Activated effector memory CD4-positive, alpha-beta T cell treated with anti-CD3 and anti-CD28 coated beads, Interleukin-2, amount 50 U/mL, for 16 hours (primary cell): Measurements from ENCODE around the gene CACNG8.
"Not testable (repeated sequence)": the region's sequence is repeated elsewhere in the genome, so short reads cannot be mapped to it uniquely, and the experiment has no call there.

ENCODE experiments used
- DNase-seq: peaks from one replicate; pipeline ENCODE4 v3.0.0-alpha.2; 2020

Gene CACNG8

GRCh38 chr19:53962887-53963431 is at the start of gene CACNG8:
CACNG8 (plus strand) TSS chr19:53962937.
- DNase-seq = no peak

- no peak for DNase-seq
These were observed 47.7 kb upstream of the CACNG8 start for GRCh38 chr19:53915000-53915399.

GRCh38 chr19:53916004-53916403 is 46.7 kb upstream of the CACNG8 start:
- DNase-seq = no peak

- no peak for DNase-seq
These were observed 45.4 kb upstream of the CACNG8 start for GRCh38 chr19:53917356-53917755.

GRCh38 chr19:53927739-53928138 is 35.0 kb upstream of the CACNG8 start:
- no peak for DNase-seq

GRCh38 chr19:53936029-53936428 is 26.7 kb upstream of the CACNG8 start:
- DNase-seq = no peak

GRCh38 chr19:53942001-53942786 is 20.5 kb upstream of the CACNG8 start:
- no peak for DNase-seq

- DNase-seq = no peak
These were observed 18.3 kb upstream of the CACNG8 start for GRCh38 chr19:53944416-53944815.

GRCh38 chr19:53944933-53945332 is 17.8 kb upstream of the CACNG8 start:
- DNase-seq = no peak

- DNase-seq = no peak
These were observed 17.3 kb upstream of the CACNG8 start for GRCh38 chr19:53945441-53945840.

- no peak for DNase-seq
These were observed 16.7 kb upstream of the CACNG8 start for GRCh38 chr19:53945998-53946397.

GRCh38 chr19:53947624-53948023 is 15.1 kb upstream of the CACNG8 start:
- no peak for DNase-seq

GRCh38 chr19:53948611-53949010 is 14.1 kb upstream of the CACNG8 start:
- not testable (repeated sequence) for DNase-seq

GRCh38 chr19:53951436-53951835 is 11.3 kb upstream of the CACNG8 start:
- DNase-seq = no peak

GRCh38 chr19:53951947-53952346 is 10.8 kb upstream of the CACNG8 start:
- no peak for DNase-seq

- no peak for DNase-seq
These were observed 9.4 kb upstream of the CACNG8 start for GRCh38 chr19:53953383-53953782.

GRCh38 chr19:53957448-53958167 is 5.1 kb upstream of the CACNG8 start:
- DNase-seq = no peak

- no peak for DNase-seq
These were observed 4.6 kb upstream of the CACNG8 start for GRCh38 chr19:53958168-53958571.

GRCh38 chr19:53958823-53959757 is 3.6 kb upstream of the CACNG8 start:
- no peak for DNase-seq

GRCh38 chr19:53960187-53960586 is 2.5 kb upstream of the CACNG8 start:
- DNase-seq = no peak

GRCh38 chr19:53960886-53961285 is 1.9 kb upstream of the CACNG8 start:
- no peak for DNase-seq

- no peak for DNase-seq
These were observed 997 bp upstream of the CACNG8 start for GRCh38 chr19:53961523-53962356.
